ENCODE data around the gene MAST4.

The MAST4 gene

DNA sequence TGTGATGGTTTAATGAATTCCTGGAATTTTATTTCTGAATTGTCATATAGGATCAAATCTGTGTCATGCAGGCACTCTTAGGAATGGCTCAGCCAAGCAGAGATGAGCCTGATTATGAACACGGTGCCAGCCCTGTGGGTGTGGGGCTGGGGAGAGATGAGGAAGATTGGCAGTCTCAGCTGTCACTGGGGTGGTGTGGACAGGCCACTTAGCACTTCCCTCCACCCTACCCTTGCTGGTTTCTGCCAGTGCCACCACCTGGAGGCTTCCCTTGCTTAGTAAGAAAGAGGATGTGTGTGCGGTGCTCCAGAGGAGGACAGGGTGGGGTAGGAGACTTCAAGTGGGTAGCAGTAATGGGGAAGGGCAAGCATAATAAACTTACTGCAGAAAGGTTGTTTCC, 373.8 kb downstream of the MAST4 start:
- Histone ChIP-seq H3K4me1 (no peaks in the 10 kb centered on the region), H3K9me3 (no peaks in the 10 kb centered on the region), H3K36me3 (no peaks in the 10 kb centered on the region), H3K4me3 (ENCODE audit: low read depth, low read length) (no peak overlapping the region), H3K27me3 (no peaks in the 10 kb centered on the region)
- TF ChIP-seq CTCF (IDR thresholded peaks at IDR 0.05; ENCODE audit: low read depth, low read length): no peak
- no peak for DNase-seq

DNA sequence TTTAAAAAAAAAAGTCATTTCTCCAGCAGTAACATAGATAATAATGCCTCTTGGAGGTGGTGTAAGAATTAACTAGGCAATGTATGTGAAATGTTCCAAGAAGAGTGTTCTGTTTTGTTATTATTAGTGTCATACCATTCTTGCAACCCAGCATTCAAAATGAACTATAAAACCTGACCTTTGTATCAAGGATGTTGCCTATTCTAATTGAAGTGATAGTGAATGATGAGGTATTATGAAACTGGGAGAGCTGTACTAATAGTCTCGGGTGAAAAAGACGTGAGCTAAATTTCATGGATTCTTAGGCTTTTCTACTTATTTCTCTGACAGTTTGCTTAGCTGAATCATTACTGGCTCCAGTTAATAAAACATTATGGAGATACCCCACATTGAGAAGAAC, 375.8 kb downstream of the MAST4 start:
- no peaks in the 10 kb centered on the region for H3K4me1 ChIP-seq
- H3K36me3 ChIP-seq: no peaks in the 10 kb centered on the region
- no peak for TF ChIP-seq CTCF (IDR thresholded peaks at IDR 0.05; ENCODE audit: low read depth, low read length)
- H3K9me3 ChIP-seq: no peaks in the 10 kb centered on the region
- no peak overlapping the region for H3K4me3 ChIP-seq (ENCODE audit: low read depth, low read length)
- no peaks in the 10 kb centered on the region for H3K27me3 ChIP-seq
- no peak for DNase-seq

- H3K9me3 ChIP-seq: no peaks in the 10 kb centered on the region
- no peaks in the 10 kb centered on the region for H3K4me1 ChIP-seq
- DNase-seq: no peak
- no peaks in the 10 kb centered on the region for H3K27me3 ChIP-seq
- H3K36me3 ChIP-seq: no peaks in the 10 kb centered on the region
- TF ChIP-seq CTCF (IDR thresholded peaks at IDR 0.05; ENCODE audit: low read depth, low read length): no peak
- H3K4me3 ChIP-seq (ENCODE audit: low read depth, low read length): no peak overlapping the region
Measured at GRCh38 chr5:66974256-66974655, 378.1 kb downstream of the MAST4 start.

DNA sequence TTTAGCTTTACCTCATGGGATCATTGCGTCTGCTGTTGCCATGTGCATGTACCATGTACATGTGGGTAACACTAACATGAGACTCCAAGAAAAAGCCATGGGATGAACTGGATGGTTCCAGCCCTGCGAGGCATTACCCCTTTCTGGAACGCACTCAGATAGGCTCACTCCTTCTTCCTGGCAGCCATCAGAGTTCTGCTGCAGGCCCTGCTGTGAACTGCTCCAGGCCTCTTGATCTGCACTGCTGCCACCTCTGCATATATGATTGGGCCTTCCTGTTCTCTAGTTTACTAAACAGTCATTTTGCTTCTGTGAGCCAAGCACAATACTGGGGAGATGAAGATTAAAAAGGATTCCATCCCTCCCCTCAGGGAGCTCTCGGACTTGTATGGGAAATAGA, 379.9 kb downstream of the MAST4 start:
- DNase-seq: no peak
- no peaks in the 10 kb centered on the region for H3K27me3 ChIP-seq
- no peaks in the 10 kb centered on the region for H3K9me3 ChIP-seq
- TF ChIP-seq CTCF (IDR thresholded peaks at IDR 0.05; ENCODE audit: low read depth, low read length): no peak
- no peak overlapping the region for H3K4me3 ChIP-seq (ENCODE audit: low read depth, low read length)
- no peaks in the 10 kb centered on the region for H3K4me1 ChIP-seq
- no peaks in the 10 kb centered on the region for H3K36me3 ChIP-seq

DNA sequence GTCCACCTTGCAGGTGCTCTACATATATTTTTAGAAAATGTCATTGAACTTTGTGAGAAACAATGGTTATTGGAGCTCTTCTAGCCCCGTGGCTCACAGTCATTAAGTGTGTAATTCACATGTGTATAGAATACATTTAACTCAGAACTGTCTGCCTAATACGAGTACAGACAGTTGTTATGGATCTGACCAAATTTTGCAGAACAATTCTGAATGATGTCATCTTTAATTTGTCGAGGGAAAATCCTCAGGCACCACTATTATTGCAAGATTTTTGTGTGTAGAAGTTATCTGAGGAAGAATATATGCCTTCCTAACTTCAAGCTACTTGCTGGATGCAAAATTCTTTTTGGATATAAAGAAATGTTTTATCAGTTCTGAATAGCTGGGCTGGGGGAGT, 383.5 kb downstream of the MAST4 start:
- Histone ChIP-seq H3K4me3 (ENCODE audit: low read depth, low read length) (no peak overlapping the region), H3K4me1 (no peaks in the 10 kb centered on the region), H3K36me3 (no peaks in the 10 kb centered on the region), H3K9me3 (no peaks in the 10 kb centered on the region), H3K27me3 (no peaks in the 10 kb centered on the region)
- DNase-seq: no peak
- TF ChIP-seq CTCF (IDR thresholded peaks at IDR 0.05; ENCODE audit: low read depth, low read length): no peak

DNA sequence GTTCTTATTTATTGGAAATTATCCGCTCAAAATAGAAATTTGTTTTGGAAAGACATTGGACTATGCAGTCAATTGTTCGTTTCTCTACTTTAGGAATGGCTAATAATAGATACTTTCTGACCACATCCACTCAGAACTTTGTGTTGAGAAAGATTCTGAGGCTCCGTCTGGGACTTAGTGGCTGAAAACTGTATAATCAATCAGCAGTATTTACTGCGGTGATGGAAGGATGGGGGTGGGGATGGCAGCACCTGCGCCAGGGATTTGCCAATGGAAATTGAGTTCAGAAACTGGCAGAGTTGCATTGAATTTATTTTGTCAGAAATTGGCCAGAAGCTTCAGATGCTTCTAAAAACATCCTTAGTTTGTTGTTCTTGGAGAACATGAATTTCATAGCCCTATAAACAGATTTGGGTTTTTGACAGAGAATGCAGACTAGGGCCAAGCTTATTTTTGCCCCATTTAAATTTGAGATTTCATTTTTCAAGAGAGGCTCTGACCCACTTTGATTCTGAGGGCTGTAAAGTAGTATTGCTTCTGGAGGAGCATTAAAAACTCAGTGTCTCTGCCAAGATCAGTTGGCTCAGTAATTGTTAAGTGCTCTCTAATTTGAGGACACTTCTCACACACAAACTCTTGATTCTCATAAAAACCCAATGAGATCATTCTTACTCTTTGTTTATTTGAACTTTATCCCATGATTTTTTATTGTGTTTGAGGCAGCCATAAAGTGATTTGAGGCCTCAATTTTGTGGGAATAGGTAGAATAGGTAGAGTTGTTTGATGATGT, 385.3 kb downstream of the MAST4 start:
- H3K4me1 ChIP-seq: no peaks in the 10 kb centered on the region
- no peaks in the 10 kb centered on the region for H3K27me3 ChIP-seq
- no peaks in the 10 kb centered on the region for H3K9me3 ChIP-seq
- no peak overlapping the region for H3K4me3 ChIP-seq (ENCODE audit: low read depth, low read length)
- H3K36me3 ChIP-seq: no peaks in the 10 kb centered on the region
- no peak for DNase-seq
- no peak for TF ChIP-seq CTCF (IDR thresholded peaks at IDR 0.05; ENCODE audit: low read depth, low read length)

All from BE2C (cell line).